ENCODE data around the gene TAS2R60.
"Not testable (repeated sequence)": the region's sequence is repeated elsewhere in the genome, so short reads cannot be mapped to it uniquely, and the experiment has no call there.

Gene TAS2R60

GRCh38 chr7:143411976-143412708 lies 31.1 kb upstream of the TAS2R60 start:
- DNase-seq: no peak

DNA sequence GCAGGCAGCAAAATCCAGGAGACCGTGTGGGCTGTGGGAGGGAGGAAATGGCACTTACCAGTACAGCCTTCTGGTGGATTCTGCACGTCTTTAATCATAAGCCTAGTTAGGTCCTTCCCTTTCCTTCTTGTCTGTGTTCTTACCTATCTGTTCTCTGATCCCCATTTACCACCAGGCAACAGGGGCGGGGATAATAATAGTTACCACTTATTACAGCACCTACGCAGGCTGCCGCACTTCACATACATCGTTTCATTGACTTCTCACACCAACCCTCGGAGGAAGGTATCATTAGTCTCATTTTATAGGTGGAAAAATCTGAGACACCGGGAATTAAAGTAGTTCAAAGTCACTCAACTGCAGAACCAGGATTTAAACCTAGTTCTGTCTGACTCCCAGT lies 30.1 kb upstream of the TAS2R60 start:
- DNase-seq: no peak

- not testable (repeated sequence) for DNase-seq
These were observed 28.0 kb upstream of the TAS2R60 start for GRCh38 chr7:143415209-143415608.

- no peak for DNase-seq
These were observed 27.4 kb upstream of the TAS2R60 start for GRCh38 chr7:143415742-143416397.

- DNase-seq: no peak
These were observed 26.6 kb upstream of the TAS2R60 start for GRCh38 chr7:143416565-143417149.

- DNase-seq: no peak
These were observed 25.4 kb upstream of the TAS2R60 start for GRCh38 chr7:143417734-143418383.

GRCh38 chr7:143418681-143419458 lies 24.4 kb upstream of the TAS2R60 start:
- no peak for DNase-seq

- DNase-seq: no peak
These were observed 23.4 kb upstream of the TAS2R60 start for GRCh38 chr7:143419880-143420279.

GRCh38 chr7:143420624-143421023 lies 22.6 kb upstream of the TAS2R60 start:
- DNase-seq: not testable (repeated sequence)

GRCh38 chr7:143422033-143422432 lies 21.2 kb upstream of the TAS2R60 start:
- no peak for DNase-seq

GRCh38 chr7:143424476-143424875 lies 18.8 kb upstream of the TAS2R60 start:
- not testable (repeated sequence) for DNase-seq

- no peak for DNase-seq
These were observed 16.6 kb upstream of the TAS2R60 start for GRCh38 chr7:143426479-143427142.

DNA sequence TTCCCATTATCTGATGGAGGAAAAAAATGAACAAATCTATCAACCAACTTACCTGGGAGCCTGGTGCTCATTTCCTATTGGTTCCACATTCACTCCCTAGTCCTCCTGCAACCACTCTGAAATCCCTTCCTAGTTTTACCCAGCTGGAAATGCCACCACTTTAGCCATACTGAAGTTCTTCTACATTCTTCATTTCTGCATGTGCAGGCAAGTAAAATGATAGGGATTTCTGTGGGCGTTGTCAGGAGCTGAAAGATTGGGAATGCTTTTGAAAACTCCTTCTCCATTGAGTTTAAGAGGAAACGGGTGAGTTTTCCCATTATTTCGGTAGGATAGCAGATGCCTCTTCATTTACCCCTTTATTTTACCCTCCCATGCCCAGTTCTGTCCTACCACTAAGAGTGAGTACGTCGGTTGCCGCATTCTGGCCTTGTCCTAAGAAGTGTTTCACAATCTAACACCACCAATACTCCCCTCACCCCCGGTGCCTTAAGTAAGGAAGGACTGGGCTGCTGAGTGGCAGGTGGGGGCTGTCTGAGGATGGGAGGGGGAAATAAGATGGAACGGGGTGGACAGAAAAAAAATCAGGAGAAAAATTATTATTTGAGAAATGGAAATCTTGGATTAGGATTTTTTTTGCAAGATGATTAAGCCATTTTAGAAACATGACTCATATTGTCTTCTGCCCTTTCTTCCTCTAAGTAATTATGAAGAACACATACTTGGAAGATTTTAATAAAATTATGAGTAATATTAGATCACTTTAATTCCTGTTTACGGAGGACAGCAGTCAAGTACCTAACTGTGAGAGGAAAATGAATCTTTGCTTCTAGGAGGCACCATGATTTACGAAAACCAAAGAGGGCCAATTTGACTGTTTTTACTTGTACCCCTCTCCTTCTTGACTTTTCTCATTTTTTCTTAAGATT lies 13.2 kb upstream of the TAS2R60 start:
- no peak for DNase-seq

DNA sequence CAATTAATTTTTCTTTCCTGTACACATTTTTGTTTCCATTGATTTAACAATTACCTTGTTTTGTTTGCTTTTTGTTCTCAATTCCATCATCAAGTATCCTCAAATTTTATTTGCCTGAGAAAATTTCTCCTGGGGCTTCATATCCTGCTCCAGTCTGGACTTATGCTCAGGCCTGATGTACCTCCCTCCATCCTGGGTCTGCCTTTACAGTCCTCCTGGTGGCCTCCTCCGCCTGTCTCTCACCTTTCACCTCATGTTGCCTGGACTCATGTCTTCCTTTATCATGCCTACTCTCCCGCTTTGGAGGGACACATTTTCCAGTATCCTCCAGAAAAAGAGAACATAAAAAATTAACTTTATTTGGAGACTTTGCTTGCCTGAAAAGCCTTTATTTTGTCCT lies 12.1 kb upstream of the TAS2R60 start:
- DNase-seq: no peak

GRCh38 chr7:143433759-143434158 lies 9.5 kb upstream of the TAS2R60 start:
- DNase-seq: no peak

DNA sequence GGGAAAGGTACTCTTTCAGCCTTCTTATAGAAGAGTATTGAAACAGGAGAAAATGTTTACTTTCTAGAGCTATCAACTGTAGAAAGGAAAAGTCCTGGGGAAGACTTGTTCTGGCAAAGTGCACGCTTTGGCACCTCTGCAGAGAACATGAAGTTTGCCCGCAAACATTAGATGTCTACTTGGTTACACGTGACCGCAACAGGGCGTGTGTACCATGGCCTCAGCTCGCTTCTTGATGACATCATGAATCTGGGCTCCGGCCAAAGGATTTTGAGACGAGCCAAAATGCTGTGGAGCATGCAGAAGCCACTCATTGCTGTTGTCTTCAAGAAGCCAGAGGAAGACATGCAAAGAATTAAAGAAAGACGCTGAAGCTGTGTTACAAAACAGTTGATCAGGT lies 8.6 kb upstream of the TAS2R60 start:
- DNase-seq: no peak

- no peak for DNase-seq
These were observed 8.0 kb upstream of the TAS2R60 start for GRCh38 chr7:143435266-143435665.

- no peak for DNase-seq
These were observed 6.8 kb upstream of the TAS2R60 start for GRCh38 chr7:143436325-143436946.

GRCh38 chr7:143437578-143437977 lies 5.7 kb upstream of the TAS2R60 start:
- no peak for DNase-seq

- DNase-seq: no peak
These were observed 3.4 kb upstream of the TAS2R60 start for GRCh38 chr7:143439866-143440265.
